Uterus (tissue), 4 donors: ENCODE data around the gene GRIN2D. TPM values are rescaled to one million over a fixed set of nuclear protein-coding genes. Genes with fewer than 3 reads are reported as not detected.

Experiments
- DNase-seq, 2 donors: peaks; one replicate each; pipeline ENCODE4 v3.0.0-alpha.2; 2019 to 2020
- H3K27ac ChIP-seq, 2 donors: fragments of 200-600 bp; sonication (generic); 1 replicate in 1 of 2; 2 replicates in 1 of 2; pipeline ENCODE4 v1.5.1; 2016 to 2018
- H3K27me3 ChIP-seq, 2 donors: fragments of 200-600 bp; sonication (generic); one replicate each; pipeline ENCODE4 v1.5.1; 2018 to 2019; ENCODE audit warnings: control low read depth in 1 of 2
- H3K36me3 ChIP-seq, 2 donors: fragments of 200-600 bp; sonication (generic); one replicate each; pipeline ENCODE4 v1.5.1; 2019; ENCODE audit warnings: control low read depth in 1 of 2
- H3K4me1 ChIP-seq, 2 donors: fragments of 200-600 bp; sonication (generic); one replicate each; pipeline ENCODE4 v1.5.1; 2018 to 2019; ENCODE audit warnings: control low read depth in 1 of 2
- H3K4me3 ChIP-seq, 2 donors: fragments of 200-600 bp; sonication (generic); 1 replicate in 1 of 2; 2 replicates in 1 of 2; pipeline ENCODE4 v1.5.1; 2018 to 2019; ENCODE audit warnings: mild to moderate bottlenecking in 1 of 2
- H3K9me3 ChIP-seq, 2 donors: fragments of 200-600 bp; sonication (generic); one replicate each; pipeline ENCODE4 v1.5.1; 2019; ENCODE audit warnings: control low read depth in 1 of 2
- CTCF ChIP-seq, 4 experiments: fragments of 200-600 bp in 2 of 4; fragments of 450-650 bp in 2 of 4; sonication (generic) in 2 of 4; IDR thresholded peaks; one replicate each; pipeline ENCODE4 v1.5.1; 2016 to 2019; ENCODE audit warnings: antibody characterized with exemption in 4 of 4, mild to moderate bottlenecking in 2 of 4, moderate library complexity in 1 of 4
- POLR2A ChIP-seq, 2 donors: fragments of 450-650 bp; IDR thresholded peaks; one replicate each; pipeline ENCODE4 v1.6.1; 2016; ENCODE audit warnings: antibody characterized with exemption in 2 of 2, mild to moderate bottlenecking in 1 of 2, moderate library complexity in 1 of 2
- intact Hi-C: fragments of 100-400 bp; cut with DNase I; formaldehyde crosslinking; loops from one replicate; pipeline ENCODE4 v1.15.1; 2023; ENCODE audit warnings: low total_unique reads
- total RNA-seq, 4 donors: library from RNA; depleted of rRNA in 3 of 4; stranded (reverse); fragments of >200 nt in 3 of 4; gene quantifications; one replicate each; pipeline versions ENCODE4 v1.1.0 to v1.2.4, GENCODE V29; 2014 to 2023
- donor health status: DM: yes; HTN: yes; CAD: no.

The GRIN2D gene
- total RNA-seq, 4 donors from 2014 or later: under 0.01 to 2.4 (median 0.21) TPM; not detected in 1

DNA sequence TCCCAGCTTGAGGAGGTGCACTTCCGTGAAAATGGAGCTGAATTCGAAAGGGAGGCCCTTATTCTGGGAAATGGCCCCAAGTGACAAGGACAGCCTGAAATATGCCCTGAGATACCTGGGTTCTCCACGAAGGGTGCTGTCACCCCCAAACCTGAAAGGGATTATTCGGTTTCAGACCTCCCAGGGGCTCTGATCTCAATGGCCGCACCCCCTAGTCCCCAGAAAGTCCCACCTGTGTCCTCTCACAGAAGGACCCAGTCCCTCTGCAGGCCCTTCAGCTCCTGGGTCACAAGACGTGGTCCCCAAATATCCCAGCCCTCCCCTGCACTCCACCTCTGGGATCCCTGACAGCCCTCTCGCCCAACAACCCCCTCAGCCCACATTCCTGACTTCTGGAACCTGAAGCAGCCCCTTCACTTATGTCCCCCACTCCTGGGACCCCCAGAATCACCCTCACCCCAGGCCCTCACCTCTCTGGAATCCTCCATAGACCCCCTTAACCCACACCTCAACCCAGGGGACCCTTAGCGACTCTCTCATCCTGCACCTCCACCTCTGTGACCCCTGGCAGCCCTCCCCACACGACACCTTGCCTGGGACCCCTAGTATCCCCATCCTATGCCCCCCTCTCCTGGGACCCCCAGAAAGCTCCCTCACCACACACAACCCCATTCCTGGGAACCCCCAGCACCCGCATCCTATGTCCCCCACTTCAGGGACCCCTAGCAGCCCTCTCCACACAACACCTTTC is 28.7 kb upstream of the GRIN2D start:
- Histone ChIP-seq H3K36me3 (no peaks in the 10 kb centered on the region), H3K27me3 (no peaks in the 10 kb centered on the region), H3K4me1 (peaks cover 0 to 5% of the 10 kb centered on the region in 2 donors), H3K4me3 (peak overlapping the region in 1 of 2 donors; percentile 25), H3K27ac (peak overlapping the region; percentile 95 to 97), H3K9me3 (no peaks in the 10 kb centered on the region)
- TF ChIP-seq POLR2A (IDR thresholded peaks at IDR 0.05) (no peak), CTCF (IDR thresholded peaks at IDR 0.05) (no peak)
- peak; percentile 25 to 28 for DNase-seq
- intact Hi-C loops: no loop called here

- DNase-seq: peak in 1 of 2 donors; percentile 22
- H3K27ac ChIP-seq: no peak overlapping the region
- H3K36me3 ChIP-seq: no peaks in the 10 kb centered on the region
- H3K4me3 ChIP-seq: no peak overlapping the region
- H3K9me3 ChIP-seq: no peaks in the 10 kb centered on the region
- intact Hi-C loops: no loop called here
- H3K27me3 ChIP-seq: no peaks in the 10 kb centered on the region
- H3K4me1 ChIP-seq: peaks cover 0 to 5% of the 10 kb centered on the region in 2 donors
- TF ChIP-seq CTCF (IDR thresholded peaks at IDR 0.05): no peak
- TF ChIP-seq POLR2A (IDR thresholded peaks at IDR 0.05): no peak
Measured at GRCh38 chr19:48365602-48366001, 27.9 kb upstream of the GRIN2D start.

- no peak for TF ChIP-seq CTCF (IDR thresholded peaks at IDR 0.05)
- no peak for TF ChIP-seq POLR2A (IDR thresholded peaks at IDR 0.05)
- no peak overlapping the region for H3K27ac ChIP-seq
- no peak for DNase-seq
Measured at GRCh38 chr19:48367855-48368254, 25.6 kb upstream of the GRIN2D start.

DNA sequence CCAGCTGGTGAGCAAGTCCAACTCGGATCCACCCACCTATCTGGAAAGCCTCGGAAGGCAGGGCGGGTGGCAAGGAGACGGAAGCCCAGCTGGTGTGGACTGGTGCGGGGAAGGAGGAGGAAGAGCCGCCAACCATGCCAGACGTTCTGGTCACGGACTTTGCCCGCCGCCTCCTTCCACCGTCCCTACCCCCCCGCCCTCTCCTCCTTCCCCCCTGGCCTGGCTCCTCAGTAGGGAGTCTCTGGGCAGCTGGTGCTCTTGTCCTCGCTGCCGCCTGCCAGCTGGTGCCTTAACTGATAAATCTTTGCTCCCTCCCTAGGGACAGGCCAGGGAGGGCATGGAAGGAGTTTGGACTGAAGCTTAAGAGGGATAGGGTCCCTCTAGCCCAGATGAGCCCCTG is 24.5 kb upstream of the GRIN2D start:
- Histone ChIP-seq H3K9me3 (no peaks in the 10 kb centered on the region), H3K36me3 (no peaks in the 10 kb centered on the region), H3K27ac (no peak overlapping the region), H3K4me1 (peaks cover 0 to 5% of the 10 kb centered on the region in 2 donors), H3K27me3 (no peaks in the 10 kb centered on the region), H3K4me3 (no peak overlapping the region)
- TF ChIP-seq POLR2A (IDR thresholded peaks at IDR 0.05) (no peak), CTCF (IDR thresholded peaks at IDR 0.05) (no peak)
- DNase-seq: no peak
- intact Hi-C loops: no loop called here

More at GRCh38 chr19:48367855-48368254, 25.6 kb upstream of the GRIN2D start:
- Histone ChIP-seq H3K36me3 (no peaks in the 10 kb centered on the region), H3K4me1 (peaks cover 0 to 5% of the 10 kb centered on the region in 2 donors), H3K4me3 (no peak overlapping the region), H3K27me3 (no peaks in the 10 kb centered on the region), H3K9me3 (no peaks in the 10 kb centered on the region)
- intact Hi-C loops: no loop called here

DNA sequence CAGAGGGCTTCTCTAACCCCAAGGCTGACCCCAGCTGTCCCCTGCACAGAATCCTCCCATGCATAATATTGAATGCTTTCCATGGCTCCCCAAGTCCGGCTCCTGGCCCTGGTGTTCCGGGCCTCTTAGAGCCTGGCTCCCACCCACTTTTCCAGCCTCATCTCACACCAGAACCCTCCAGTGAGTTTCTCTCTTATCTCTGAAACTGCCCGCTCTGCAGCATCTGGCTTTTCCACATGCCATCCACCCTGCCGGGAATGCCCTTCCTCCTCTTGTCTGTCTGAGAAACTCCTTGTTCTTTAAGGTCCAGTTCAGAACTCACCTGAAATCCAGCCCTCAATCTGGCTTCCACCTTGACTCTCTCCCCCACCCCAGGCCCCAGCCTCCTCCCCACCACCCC is 22.5 kb upstream of the GRIN2D start:
- no peak overlapping the region for H3K4me3 ChIP-seq
- no peaks in the 10 kb centered on the region for H3K27me3 ChIP-seq
- TF ChIP-seq POLR2A (IDR thresholded peaks at IDR 0.05) (no peak), CTCF (IDR thresholded peaks at IDR 0.05) (no peak)
- intact Hi-C loops: no loop called here
- no peaks in the 10 kb centered on the region for H3K36me3 ChIP-seq
- no peaks in the 10 kb centered on the region for H3K9me3 ChIP-seq
- H3K4me1 ChIP-seq: no peaks in the 10 kb centered on the region
- no peak for DNase-seq
- H3K27ac ChIP-seq: no peak overlapping the region
